ENCODE measurements around the gene SYF2. TPM values are rescaled to one million over a fixed set of nuclear protein-coding genes. Genes with fewer than 3 reads are reported as not detected.

SYF2 gene
- total RNA-seq, 4 donors from 2014 or later = 24.8 to 45.7 (median 30.9) TPM

DNA sequence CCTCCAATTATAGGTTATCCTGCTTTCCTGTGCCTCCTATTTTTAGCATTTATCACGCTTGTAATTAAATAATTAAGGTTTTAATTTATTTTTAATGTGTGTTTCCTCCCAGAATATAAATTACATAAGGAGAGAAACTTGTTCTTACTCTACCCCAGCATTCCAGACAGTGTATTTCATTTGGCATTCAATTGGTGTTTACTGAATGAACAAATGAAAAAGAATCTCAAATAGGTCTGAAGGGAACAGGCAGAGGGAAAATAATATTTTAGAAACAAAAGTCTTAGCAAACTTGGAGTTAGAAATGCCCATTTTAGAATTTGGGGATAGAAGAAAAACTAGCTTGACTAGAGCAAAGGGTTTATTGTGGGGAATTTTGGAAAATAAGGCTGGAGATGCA lies 24.9 kb upstream of the SYF2 start:
- no peak for TF ChIP-seq POLR2A (IDR thresholded peaks at IDR 0.05)
- TF ChIP-seq, protein P1, sequence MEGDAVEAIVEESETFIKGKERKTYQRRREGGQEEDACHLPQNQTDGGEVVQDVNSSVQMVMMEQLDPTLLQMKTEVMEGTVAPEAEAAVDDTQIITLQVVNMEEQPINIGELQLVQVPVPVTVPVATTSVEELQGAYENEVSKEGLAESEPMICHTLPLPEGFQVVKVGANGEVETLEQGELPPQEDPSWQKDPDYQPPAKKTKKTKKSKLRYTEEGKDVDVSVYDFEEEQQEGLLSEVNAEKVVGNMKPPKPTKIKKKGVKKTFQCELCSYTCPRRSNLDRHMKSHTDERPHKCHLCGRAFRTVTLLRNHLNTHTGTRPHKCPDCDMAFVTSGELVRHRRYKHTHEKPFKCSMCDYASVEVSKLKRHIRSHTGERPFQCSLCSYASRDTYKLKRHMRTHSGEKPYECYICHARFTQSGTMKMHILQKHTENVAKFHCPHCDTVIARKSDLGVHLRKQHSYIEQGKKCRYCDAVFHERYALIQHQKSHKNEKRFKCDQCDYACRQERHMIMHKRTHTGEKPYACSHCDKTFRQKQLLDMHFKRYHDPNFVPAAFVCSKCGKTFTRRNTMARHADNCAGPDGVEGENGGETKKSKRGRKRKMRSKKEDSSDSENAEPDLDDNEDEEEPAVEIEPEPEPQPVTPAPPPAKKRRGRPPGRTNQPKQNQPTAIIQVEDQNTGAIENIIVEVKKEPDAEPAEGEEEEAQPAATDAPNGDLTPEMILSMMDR (IDR thresholded peaks at IDR 0.05) = no peak
- Histone ChIP-seq H3K36me3 (peaks cover 0 to under 1% (median 0%) of the 10 kb centered on the region in 3 donors), H3K27me3 (no peaks in the 10 kb centered on the region), H3K9me3 (no peaks in the 10 kb centered on the region), H3K27ac (no peak overlapping the region), H3K4me3 (no peak overlapping the region), H3K4me1 (peaks cover 0 to 4% (median 0%) of the 10 kb centered on the region in 4 donors)
- DNase-seq = no peak

DNA sequence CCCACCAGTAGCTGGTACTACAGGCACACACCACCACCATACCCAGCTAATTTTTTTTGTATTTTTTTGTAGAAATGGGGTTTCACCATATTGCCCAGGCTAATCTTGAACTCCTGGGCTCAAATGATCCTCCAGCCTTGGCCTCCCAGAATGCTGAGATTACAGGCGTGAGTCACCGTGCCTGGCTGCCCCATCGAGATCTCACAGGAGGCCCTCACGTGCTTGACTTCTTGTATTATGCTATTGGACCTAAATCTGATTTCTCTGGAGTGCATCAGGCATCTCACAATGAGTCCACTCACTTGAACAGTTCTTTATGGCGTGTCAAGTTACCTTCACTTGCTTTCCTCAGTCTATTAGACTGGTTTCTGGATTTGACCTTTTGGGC lies 24.3 kb upstream of the SYF2 start:
- H3K36me3 ChIP-seq = no peaks in the 10 kb centered on the region
- peaks cover 0 to 4% (median 0%) of the 10 kb centered on the region in 4 donors for H3K4me1 ChIP-seq
- no peak overlapping the region for H3K4me3 ChIP-seq
- no peak for TF ChIP-seq POLR2A (IDR thresholded peaks at IDR 0.05)
- TF ChIP-seq, protein P1 (IDR thresholded peaks at IDR 0.05) = no peak
- no peak for DNase-seq
- H3K9me3 ChIP-seq = no peaks in the 10 kb centered on the region
- H3K27me3 ChIP-seq = no peaks in the 10 kb centered on the region
- no peak overlapping the region for H3K27ac ChIP-seq

DNA sequence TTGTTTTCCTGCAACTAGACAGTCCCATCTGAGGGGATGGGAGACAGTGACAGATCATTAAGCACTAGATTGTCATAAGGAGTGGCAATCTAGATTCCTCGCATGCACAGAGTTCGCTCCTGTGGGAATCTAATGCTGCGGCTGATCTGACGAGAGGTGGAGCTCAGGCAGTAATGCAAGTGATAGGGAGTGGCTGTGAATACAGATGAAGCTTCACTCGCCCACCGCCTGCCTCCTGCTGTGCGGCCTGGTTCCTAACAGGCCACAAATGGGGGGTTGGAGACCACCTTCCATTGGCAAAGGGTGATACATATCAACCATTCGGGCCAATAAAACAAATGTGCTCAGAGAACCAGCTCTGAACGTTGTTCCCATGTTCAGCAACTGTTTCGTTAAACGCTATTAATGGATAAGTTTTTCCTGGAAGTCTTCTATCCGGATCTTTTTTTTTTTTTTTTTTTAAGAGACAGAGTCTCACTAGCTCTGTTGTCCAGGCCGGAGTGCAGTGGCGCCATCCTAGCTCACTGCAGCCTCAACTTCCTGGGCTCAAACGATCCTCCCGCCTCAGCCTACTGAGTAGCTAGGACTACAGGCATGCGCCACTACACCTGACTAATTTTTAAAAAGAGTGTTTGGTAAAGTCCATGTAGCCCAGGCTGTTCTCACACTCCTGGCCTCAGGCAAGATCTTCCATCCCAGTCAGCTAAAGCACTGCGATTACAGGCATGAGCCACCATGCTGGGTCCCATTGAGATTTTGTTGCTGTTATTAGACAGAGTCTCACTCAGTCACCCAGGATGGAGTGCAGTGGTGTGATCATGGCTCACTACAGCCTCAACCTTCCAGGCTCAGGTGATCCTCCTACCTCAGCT lies 23.6 kb upstream of the SYF2 start:
- H3K27ac ChIP-seq = no peak overlapping the region
- H3K9me3 ChIP-seq = no peaks in the 10 kb centered on the region
- H3K27me3 ChIP-seq = no peaks in the 10 kb centered on the region
- DNase-seq = no peak
- TF ChIP-seq POLR2A (IDR thresholded peaks at IDR 0.05) = no peak
- peaks cover 0 to 4% (median 0%) of the 10 kb centered on the region in 4 donors for H3K4me1 ChIP-seq
- H3K36me3 ChIP-seq = no peaks in the 10 kb centered on the region
- no peak overlapping the region for H3K4me3 ChIP-seq

DNA sequence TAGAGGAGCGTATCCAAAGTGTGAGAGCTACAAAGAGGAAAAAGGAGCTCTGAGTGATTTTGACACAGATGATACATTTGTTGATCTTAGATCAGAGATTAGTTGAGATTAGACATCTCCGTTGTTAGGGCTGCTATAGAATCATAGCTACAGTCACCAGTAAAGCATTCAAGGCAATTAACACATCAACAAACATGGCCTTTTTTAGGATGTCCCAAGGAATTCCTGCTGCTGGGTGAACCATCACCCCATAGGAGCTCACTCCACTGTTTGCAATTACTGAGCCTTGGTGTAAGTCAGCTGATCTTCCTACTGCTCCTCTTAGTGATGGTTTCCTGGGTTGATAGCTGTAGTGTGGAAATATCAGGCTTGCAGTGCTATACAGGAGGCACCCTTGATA lies 21.6 kb upstream of the SYF2 start:
- no peaks in the 10 kb centered on the region for H3K9me3 ChIP-seq
- DNase-seq = no peak
- no peaks in the 10 kb centered on the region for H3K4me1 ChIP-seq
- no peak overlapping the region for H3K4me3 ChIP-seq
- H3K36me3 ChIP-seq = no peaks in the 10 kb centered on the region
- no peaks in the 10 kb centered on the region for H3K27me3 ChIP-seq
- H3K27ac ChIP-seq = no peak overlapping the region
- no peak for TF ChIP-seq POLR2A (IDR thresholded peaks at IDR 0.05)
- TF ChIP-seq, protein P1 (IDR thresholded peaks at IDR 0.05) = no peak

DNA sequence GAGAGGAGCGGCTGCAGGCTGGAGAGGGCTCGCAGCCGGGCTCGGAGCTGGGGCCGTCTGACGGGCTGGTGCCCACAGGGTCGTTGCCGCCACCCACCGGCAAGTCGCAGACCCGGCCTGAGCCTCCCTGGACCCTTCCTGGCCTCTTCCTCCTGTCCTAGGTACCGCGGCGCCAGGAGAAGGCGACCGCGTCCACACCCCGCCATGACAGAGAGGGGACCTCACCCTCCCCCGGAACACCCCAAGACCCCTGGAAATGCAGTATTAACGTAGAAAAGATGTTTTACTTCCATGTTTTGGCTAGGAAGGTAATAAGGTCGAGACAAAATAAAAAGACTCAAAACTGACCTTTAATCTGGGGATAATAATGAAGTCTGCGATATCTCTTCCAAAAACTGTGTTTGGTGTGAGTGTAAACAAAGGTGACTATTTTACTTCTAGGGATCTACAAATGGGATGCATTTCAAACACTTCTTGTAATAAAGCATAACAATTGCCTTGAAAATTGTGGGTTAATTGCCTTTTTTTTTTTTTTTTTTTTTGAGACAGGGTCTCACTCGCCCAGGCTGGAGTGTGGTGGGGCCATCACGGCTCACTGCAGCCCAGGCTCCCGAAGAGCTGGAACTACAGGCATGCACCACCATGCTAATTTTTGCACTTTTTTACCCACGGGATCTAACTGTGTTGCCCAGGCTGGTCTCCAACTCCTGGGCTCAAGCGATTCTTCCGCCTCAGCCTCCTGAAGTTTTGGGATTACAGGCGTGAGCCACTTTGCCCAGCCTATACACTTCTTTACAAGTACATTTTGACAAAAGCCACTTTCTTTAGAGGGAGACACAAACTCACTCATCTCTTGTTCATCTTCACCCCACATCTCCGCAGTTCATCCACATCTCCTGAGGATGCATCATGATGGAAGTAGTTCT lies 15.8 kb upstream of the SYF2 start:
- Histone ChIP-seq H3K4me1 (peaks cover 0 to 35% (median 2%) of the 10 kb centered on the region in 4 donors), H3K4me3 (peak overlapping the region; percentile 72 to 97 (median 88)), H3K9me3 (no peaks in the 10 kb centered on the region), H3K27me3 (no peaks in the 10 kb centered on the region), H3K36me3 (peaks cover 0 to 33% (median 0%) of the 10 kb centered on the region in 3 donors), H3K27ac (peak overlapping the region; percentile 94 to 99 (median 99))
- DNase-seq = no peak
- no peak for TF ChIP-seq POLR2A (IDR thresholded peaks at IDR 0.05)
- TF ChIP-seq, protein P1 (IDR thresholded peaks at IDR 0.05) = peak in 1 of 6 experiments; percentile 19

Measured in Peyer's patch (tissue), 4 donors.